NB4 (cell line): ENCODE measurements around the gene SUGP1.

Experiments used
- CTCF ChIP-seq: IDR thresholded peaks from one replicate; pipeline ENCODE4 v1.5.1; 2012; ENCODE audit warnings: low read depth, low read length
- MYC ChIP-seq: IDR thresholded peaks from 2 replicates; pipeline ENCODE4 v1.6.1; 2011; ENCODE audit warnings: low read depth, low read length

- no peak for TF ChIP-seq CTCF
- TF ChIP-seq MYC = no peak
These were observed 88.0 kb downstream of the SUGP1 start for GRCh38 chr19:19232261-19232721.
